DND-41 (cell line): Measurements from ENCODE around the gene ANP32B.

ENCODE experiments used
- ATAC-seq: fragments of 200-7000 bp; cut with Tn5 transposase; 3 replicates; pipeline ENCODE4 v1.9.1; 2021; ENCODE audit warnings: low read depth; ENCODE audit not compliant: insufficient read depth
- DNase-seq: peaks from one replicate; pipeline ENCODE4 v3.0.0-alpha.2; 2020
- H2AFZ ChIP-seq: 2 replicates; pipeline ENCODE4 v1.6.0; 2012; ENCODE audit warnings: low read depth, low read length
- H3K27ac ChIP-seq: 2 replicates; pipeline ENCODE4 v1.5.1; 2012; ENCODE audit warnings: low read length, inconsistent platforms
- H3K27me3 ChIP-seq: fragments of 200-600 bp; sonication (generic); 2 replicates; pipeline ENCODE4 v1.6.0; 2012; ENCODE audit warnings: low read length, mild to moderate bottlenecking, inconsistent platforms; ENCODE audit not compliant: insufficient read depth, poor library complexity
- H3K36me3 ChIP-seq: 2 replicates; pipeline ENCODE4 v1.5.1; 2012; ENCODE audit warnings: low read length, inconsistent platforms; ENCODE audit not compliant: insufficient read depth
- H3K4me1 ChIP-seq: 2 replicates; pipeline ENCODE4 v1.5.1; 2012; ENCODE audit warnings: mild to moderate bottlenecking, low read length; ENCODE audit not compliant: insufficient read depth
- H3K4me2 ChIP-seq: 2 replicates; pipeline ENCODE4 v1.6.0; 2012; ENCODE audit warnings: mild to moderate bottlenecking, moderate library complexity, low read length, inconsistent platforms; ENCODE audit not compliant: insufficient read depth
- H3K4me3 ChIP-seq, 2 experiments: fragments of 200-600 bp in 1 of 2; shearing (Covaris generic) in 1 of 2; 2 replicates each; pipeline ENCODE4 v1.5.1; 2012 to 2016; ENCODE audit warnings: inconsistent platforms in 2 of 2, low read length in 2 of 2, mild to moderate bottlenecking in 2 of 2, low read depth in 1 of 2, moderate library complexity in 1 of 2
- H3K79me2 ChIP-seq: 2 replicates; pipeline ENCODE4 v1.6.0; 2012; ENCODE audit warnings: low read length, inconsistent platforms; ENCODE audit not compliant: insufficient read depth
- H3K9ac ChIP-seq: 2 replicates; pipeline ENCODE4 v1.6.0; 2012; ENCODE audit warnings: low read depth, mild to moderate bottlenecking, inconsistent platforms, low read length, moderate library complexity
- H3K9me3 ChIP-seq: 2 replicates; pipeline ENCODE4 v1.5.1; 2012; ENCODE audit warnings: low read length, moderate library complexity, mild to moderate bottlenecking, inconsistent platforms; ENCODE audit not compliant: insufficient read depth, severe bottlenecking
- H4K20me1 ChIP-seq: 2 replicates; pipeline ENCODE4 v1.6.0; 2012; ENCODE audit warnings: low read length; ENCODE audit not compliant: insufficient read depth
- EZH2 ChIP-seq: IDR thresholded peaks from 3 replicates; pipeline ENCODE4 v1.6.1; 2012; ENCODE audit warnings: borderline replicate concordance, low read depth, mild to moderate bottlenecking, moderate library complexity, low read length, inconsistent platforms; ENCODE audit not compliant: severe bottlenecking
- TF ChIP-seq, protein P1 (sequence below): IDR thresholded peaks from 2 replicates; pipeline ENCODE4 v1.5.1; 2012; ENCODE audit warnings: borderline replicate concordance, low read length, moderate library complexity, mild to moderate bottlenecking; ENCODE audit not compliant: poor library complexity, severe bottlenecking; ENCODE audit errors: extremely low read depth

ANP32B gene

GRCh38 chr9:97982683-97983588, at the start of gene ANP32B:
TSS of gene ANP32B (plus strand) at chr9:97983341. CDS start at chr9:97983556, 215 bp downstream.
- Histone ChIP-seq H3K4me1 (peaks cover 48% of the 10 kb centered on the region), H4K20me1 (peaks cover 6% of the 10 kb centered on the region; the same call in 1 of the 2 replicates), H3K4me2 (peak within 1 kb of the TSS; percentile 84), H3K27ac (peak within 1 kb of the TSS; percentile 100), H3K9me3 (no peaks in the 10 kb centered on the region), H3K79me2 (peaks cover 63% of the 10 kb centered on the region), H2AFZ (peak within 1 kb of the TSS; percentile 85), H3K27me3 (no peaks in the 10 kb centered on the region), H3K4me3 (peak within 1 kb of the TSS; percentile 77 to 90; a peak in 3 of 4 replicates), H3K9ac (peak within 1 kb of the TSS; percentile 100), H3K36me3 (peaks cover 18% of the 10 kb centered on the region)
- ATAC-seq (peak; percentile 84), DNase-seq (peak; percentile 96)
- TF ChIP-seq EZH2: no peak
- TF ChIP-seq, protein P1, sequence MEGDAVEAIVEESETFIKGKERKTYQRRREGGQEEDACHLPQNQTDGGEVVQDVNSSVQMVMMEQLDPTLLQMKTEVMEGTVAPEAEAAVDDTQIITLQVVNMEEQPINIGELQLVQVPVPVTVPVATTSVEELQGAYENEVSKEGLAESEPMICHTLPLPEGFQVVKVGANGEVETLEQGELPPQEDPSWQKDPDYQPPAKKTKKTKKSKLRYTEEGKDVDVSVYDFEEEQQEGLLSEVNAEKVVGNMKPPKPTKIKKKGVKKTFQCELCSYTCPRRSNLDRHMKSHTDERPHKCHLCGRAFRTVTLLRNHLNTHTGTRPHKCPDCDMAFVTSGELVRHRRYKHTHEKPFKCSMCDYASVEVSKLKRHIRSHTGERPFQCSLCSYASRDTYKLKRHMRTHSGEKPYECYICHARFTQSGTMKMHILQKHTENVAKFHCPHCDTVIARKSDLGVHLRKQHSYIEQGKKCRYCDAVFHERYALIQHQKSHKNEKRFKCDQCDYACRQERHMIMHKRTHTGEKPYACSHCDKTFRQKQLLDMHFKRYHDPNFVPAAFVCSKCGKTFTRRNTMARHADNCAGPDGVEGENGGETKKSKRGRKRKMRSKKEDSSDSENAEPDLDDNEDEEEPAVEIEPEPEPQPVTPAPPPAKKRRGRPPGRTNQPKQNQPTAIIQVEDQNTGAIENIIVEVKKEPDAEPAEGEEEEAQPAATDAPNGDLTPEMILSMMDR: peak; percentile 86

- no peak for ATAC-seq
- no peaks in the 10 kb centered on the region for H3K36me3 ChIP-seq
- no peak overlapping the region for H3K4me3 ChIP-seq
- no peak for DNase-seq
- H3K79me2 ChIP-seq: no peaks in the 10 kb centered on the region
- H3K9ac ChIP-seq: no peak overlapping the region
- no peak overlapping the region for H2AFZ ChIP-seq
- TF ChIP-seq, protein P1: no peak
- no peak for TF ChIP-seq EZH2
- no peaks in the 10 kb centered on the region for H4K20me1 ChIP-seq
- peaks cover 38% of the 10 kb centered on the region for H3K4me1 ChIP-seq
- H3K27me3 ChIP-seq: no peaks in the 10 kb centered on the region
- no peak overlapping the region for H3K27ac ChIP-seq
- H3K9me3 ChIP-seq: no peaks in the 10 kb centered on the region
- no peak overlapping the region for H3K4me2 ChIP-seq
Measured at GRCh38 chr9:97934321-97935115, 48.6 kb upstream of the ANP32B start.

- H3K27me3 ChIP-seq: no peaks in the 10 kb centered on the region
- peaks cover 38% of the 10 kb centered on the region for H3K4me1 ChIP-seq
- ATAC-seq: no peak
- H3K4me2 ChIP-seq: no peak overlapping the region
- H4K20me1 ChIP-seq: no peaks in the 10 kb centered on the region
- H2AFZ ChIP-seq: no peak overlapping the region
- H3K79me2 ChIP-seq: no peaks in the 10 kb centered on the region
- no peak overlapping the region for H3K9ac ChIP-seq
- DNase-seq: no peak
- TF ChIP-seq, protein P1: no peak
- TF ChIP-seq EZH2: no peak
- no peak overlapping the region for H3K4me3 ChIP-seq
- H3K9me3 ChIP-seq: no peaks in the 10 kb centered on the region
- H3K27ac ChIP-seq: no peak overlapping the region
- no peaks in the 10 kb centered on the region for H3K36me3 ChIP-seq
Measured at GRCh38 chr9:97935276-97935675, 47.9 kb upstream of the ANP32B start.
